Cardiac ventricle fibroblast (primary cell): ENCODE data around the gene TAS2R60. TPM values are rescaled to one million over a fixed set of nuclear protein-coding genes. Genes with fewer than 3 reads are reported as not detected.

Experiments used
- total RNA-seq: library from RNA; depleted of rRNA; stranded (reverse); fragments of >200 nt; gene quantifications from 2 replicates; pipeline ENCODE4 v1.2.3, GENCODE V29; 2015

TAS2R60 gene, protein sequence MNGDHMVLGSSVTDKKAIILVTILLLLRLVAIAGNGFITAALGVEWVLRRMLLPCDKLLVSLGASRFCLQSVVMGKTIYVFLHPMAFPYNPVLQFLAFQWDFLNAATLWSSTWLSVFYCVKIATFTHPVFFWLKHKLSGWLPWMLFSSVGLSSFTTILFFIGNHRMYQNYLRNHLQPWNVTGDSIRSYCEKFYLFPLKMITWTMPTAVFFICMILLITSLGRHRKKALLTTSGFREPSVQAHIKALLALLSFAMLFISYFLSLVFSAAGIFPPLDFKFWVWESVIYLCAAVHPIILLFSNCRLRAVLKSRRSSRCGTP
- total RNA-seq: not detected in 2 replicates

DNA sequence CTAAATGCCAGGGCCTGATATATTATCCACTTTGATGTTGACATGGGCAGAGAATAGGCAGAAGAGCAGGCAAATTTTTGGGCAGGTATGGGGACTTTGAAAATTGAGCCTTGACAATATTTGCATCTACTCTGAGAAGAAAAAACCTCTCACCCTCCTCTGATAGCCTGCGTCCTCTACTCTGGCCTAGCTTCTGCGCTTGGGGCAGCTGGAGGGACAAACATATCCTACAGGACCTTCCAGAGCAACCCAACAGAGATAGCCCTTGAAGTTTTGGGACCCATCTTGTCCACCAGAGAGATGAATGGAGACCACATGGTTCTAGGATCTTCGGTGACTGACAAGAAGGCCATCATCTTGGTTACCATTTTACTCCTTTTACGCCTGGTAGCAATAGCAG, at the start of gene TAS2R60:
Gene TAS2R60, plus strand, starts transcription at position 301 of the 400 bp plus-strand sequence. Its CDS starts 0 bp downstream, at position 301.

DNA sequence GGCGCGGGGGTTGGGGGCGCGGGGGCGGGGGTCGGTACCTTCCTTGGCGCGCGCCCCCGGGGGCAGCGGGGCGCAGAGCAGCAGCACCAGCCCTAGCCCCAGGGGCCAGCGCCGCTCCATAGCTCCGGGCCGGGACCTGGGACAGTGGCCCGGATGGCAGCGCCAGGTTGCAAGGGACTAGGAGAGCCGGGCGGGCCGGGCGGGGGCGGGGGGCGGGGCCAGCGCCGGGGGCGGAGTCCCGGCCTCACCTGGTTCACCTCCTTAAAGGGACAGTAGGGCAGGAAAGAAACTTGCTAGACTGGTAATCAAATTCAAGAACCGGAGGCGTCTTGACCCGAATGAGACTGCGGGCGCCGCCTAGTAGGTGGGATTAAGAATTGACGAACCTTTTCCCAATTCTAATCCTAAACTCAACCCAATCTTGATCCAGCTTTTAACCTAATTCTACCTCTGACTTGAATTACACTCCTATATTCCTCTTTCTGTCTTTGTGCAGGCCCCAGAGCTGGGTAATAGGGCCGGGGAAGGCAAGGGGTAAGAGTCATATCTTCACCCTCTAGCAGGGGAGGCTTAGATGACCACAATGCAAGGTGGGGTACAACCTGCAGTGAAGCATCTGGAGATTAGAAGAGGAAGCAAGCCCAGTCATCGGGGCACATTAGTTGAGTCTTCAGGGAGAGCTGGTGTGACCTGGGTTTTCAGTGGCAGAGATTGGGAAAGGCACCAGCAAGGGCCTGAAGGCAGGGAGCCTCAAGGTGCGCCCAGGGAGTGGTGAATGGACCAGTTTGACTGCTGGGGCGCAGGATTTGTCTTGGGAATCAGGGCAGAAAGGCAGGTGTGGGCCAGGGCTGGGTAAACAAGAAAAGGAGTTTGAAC, 34.3 kb upstream of the TAS2R60 start, which contains the start of gene EPHA1:
Gene EPHA1, minus strand, starts transcription at position 171 of the 876 bp plus-strand sequence. Its CDS starts 51 bp downstream, at position 120.

DNA sequence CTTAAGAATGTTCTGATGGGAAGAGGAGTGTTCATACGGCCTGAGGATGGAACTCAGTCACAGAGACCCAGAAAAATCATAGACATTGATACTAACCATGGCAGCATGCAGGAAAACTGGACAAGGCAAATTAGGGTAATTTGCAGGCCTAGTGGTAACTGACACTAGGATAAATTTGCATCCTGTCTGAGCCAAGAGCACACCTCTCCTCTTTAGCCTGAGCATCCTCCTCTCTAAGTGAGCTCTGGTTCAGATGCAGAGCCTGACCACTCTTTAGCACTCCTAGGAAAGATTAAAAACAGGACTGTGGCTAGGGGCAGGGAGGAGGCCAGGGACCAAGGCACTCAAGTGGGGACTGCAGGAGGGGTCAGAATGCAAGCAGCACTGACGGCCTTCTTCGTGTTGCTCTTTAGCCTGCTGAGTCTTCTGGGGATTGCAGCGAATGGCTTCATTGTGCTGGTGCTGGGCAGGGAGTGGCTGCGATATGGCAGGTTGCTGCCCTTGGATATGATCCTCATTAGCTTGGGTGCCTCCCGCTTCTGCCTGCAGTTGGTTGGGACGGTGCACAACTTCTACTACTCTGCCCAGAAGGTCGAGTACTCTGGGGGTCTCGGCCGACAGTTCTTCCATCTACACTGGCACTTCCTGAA, 34.4 kb downstream of the TAS2R60 start, which contains the start of gene TAS2R41:
Gene TAS2R41, plus strand, starts transcription at position 373 of the 650 bp plus-strand sequence. Its CDS starts 0 bp downstream, at position 373.

Other genes with a start within 250 kb of the TAS2R60 start
- not detected in 2 replicates for gene TAS2R40, start 221.4 kb upstream of the TAS2R60 start, total RNA-seq
- gene GSTK1, start 180.0 kb upstream of the TAS2R60 start, total RNA-seq: 132 and 150 TPM in 2 replicates
- gene TMEM139, start 158.5 kb upstream of the TAS2R60 start, total RNA-seq: 0.24 TPM in 1 of 2 replicates, not detected in the other
- 6.5 and 7.6 TPM in 2 replicates for gene CASP2, start 155.1 kb upstream of the TAS2R60 start, total RNA-seq
- gene CLCN1, start 127.3 kb upstream of the TAS2R60 start, total RNA-seq: not detected in 2 replicates
- gene FAM131B, start 80.7 kb upstream of the TAS2R60 start, total RNA-seq: 0.94 and 1.5 TPM in 2 replicates
- 120 and 135 TPM in 2 replicates for gene ZYX, start 62.1 kb upstream of the TAS2R60 start, total RNA-seq
- not detected in 2 replicates for gene EPHA1, start 34.6 kb upstream of the TAS2R60 start, total RNA-seq
- not detected in 2 replicates for gene TAS2R41, start 34.4 kb downstream of the TAS2R60 start, total RNA-seq
- gene CTAGE15, start 128.3 kb downstream of the TAS2R60 start, total RNA-seq: not detected in 2 replicates
- gene TCAF2, start 177.5 kb downstream of the TAS2R60 start, total RNA-seq: 4.2 and 5.4 TPM in 2 replicates